Tibial nerve (tissue), 4 donors: ENCODE data around the gene NBEAL2. TPM values are rescaled to one million over a fixed set of nuclear protein-coding genes. Genes with fewer than 3 reads are reported as not detected.

Experiments
- DNase-seq, 2 donors: peaks; one replicate each; pipeline ENCODE4 v3.0.0-alpha.2; 2019; ENCODE audit warnings: low spot score in 2 of 2
- H3K27ac ChIP-seq, 4 donors: fragments of 200-600 bp; sonication (generic) in 3 of 4; one replicate each; pipeline ENCODE4 v1.5.1; 2017 to 2019; ENCODE audit warnings: mild to moderate bottlenecking in 1 of 4
- H3K27me3 ChIP-seq, 2 donors: fragments of 200-600 bp; sonication (generic) in 1 of 2; one replicate each; pipeline versions ENCODE4 v1.5.1 to v1.6.0; 2017 to 2019
- H3K36me3 ChIP-seq, 3 donors: fragments of 200-600 bp; sonication (generic); one replicate each; pipeline ENCODE4 v1.5.1; 2018 to 2019
- H3K4me1 ChIP-seq, 4 donors: fragments of 200-600 bp; sonication (generic) in 3 of 4; one replicate each; pipeline ENCODE4 v1.5.1; 2017 to 2019
- H3K4me3 ChIP-seq, 4 donors: fragments of 200-600 bp; sonication (generic) in 3 of 4; one replicate each; pipeline ENCODE4 v1.5.1; 2017 to 2019; ENCODE audit warnings: mild to moderate bottlenecking in 1 of 4, moderate library complexity in 1 of 4
- H3K9me3 ChIP-seq, 4 donors: fragments of 200-600 bp; sonication (generic) in 3 of 4; one replicate each; pipeline ENCODE4 v1.5.1; 2017 to 2019
- CTCF ChIP-seq, 5 experiments: fragments of 200-600 bp in 3 of 5; fragments of 450-650 bp in 2 of 5; sonication (generic) in 3 of 5; IDR thresholded peaks; one replicate each; pipeline ENCODE4 v1.5.1; 2016 to 2019; ENCODE audit warnings: antibody characterized with exemption in 5 of 5, mild to moderate bottlenecking in 3 of 5, moderate library complexity in 2 of 5
- EP300 ChIP-seq, 2 donors: sonication (generic); formaldehyde crosslinking; IDR thresholded peaks; one replicate each; pipeline ENCODE4 v1.6.1; 2017; ENCODE audit warnings: antibody characterized with exemption in 2 of 2, mild to moderate bottlenecking in 1 of 2
- POLR2A ChIP-seq, 2 donors: fragments of 450-650 bp; IDR thresholded peaks; one replicate each; pipeline ENCODE4 v1.6.1; 2017; ENCODE audit warnings: antibody characterized with exemption in 2 of 2, mild to moderate bottlenecking in 2 of 2, moderate library complexity in 2 of 2
- WGBS, 2 donors: methylation state at CpG; one replicate each; pipeline ENCODE4 v1.1.5; 2018; 5-methylcytosine and 5-hydroxymethylcytosine counted together
- total RNA-seq, 4 donors: library from RNA; depleted of rRNA; stranded (reverse); fragments of >200 nt; gene quantifications; one replicate each; pipeline ENCODE4 v1.1.0, GENCODE V29; 2016

The NBEAL2 gene
- total RNA-seq, 4 donors from 2014 or later: 25.3 to 92.1 (median 26.6) TPM

- Histone ChIP-seq H3K27ac (peak overlapping the region; percentile 67 to 92 (median 86)), H3K4me1 (peaks cover 0 to 16% (median 2%) of the 10 kb centered on the region in 4 donors), H3K9me3 (no peaks in the 10 kb centered on the region), H3K4me3 (peak overlapping the region; percentile 52 to 67 (median 62)), H3K27me3 (no peaks in the 10 kb centered on the region), H3K36me3 (peaks cover 0 to 48% (median 4%) of the 10 kb centered on the region in 3 donors)
- peak; percentile 70 to 80 for DNase-seq
- 2 to 5% methylated on average over 24 to 54 of the region's 85 CpGs for WGBS, 2 donors
- peak; percentile 75 to 90 for TF ChIP-seq POLR2A (IDR thresholded peaks at IDR 0.05)
- peak; percentile 52 to 92 for TF ChIP-seq EP300 (IDR thresholded peaks at IDR 0.05)
- TF ChIP-seq CTCF (IDR thresholded peaks at IDR 0.05): peak in 2 of 5 experiments; percentile 20 to 32
Measured at GRCh38 chr3:47009225-47010110, 30.0 kb downstream of the NBEAL2 start.

GRCh38 chr3:47010111-47010712 is 30.7 kb downstream of the NBEAL2 start:
- Histone ChIP-seq H3K4me1 (peaks cover 0 to 16% (median 2%) of the 10 kb centered on the region in 4 donors), H3K27me3 (no peaks in the 10 kb centered on the region), H3K27ac (peak overlapping the region; percentile 67 to 92 (median 86)), H3K4me3 (peak overlapping the region; percentile 52 to 67 (median 62)), H3K9me3 (no peaks in the 10 kb centered on the region), H3K36me3 (peaks cover 0 to 48% (median 2%) of the 10 kb centered on the region in 3 donors)
- DNase-seq: no peak
- TF ChIP-seq EP300 (IDR thresholded peaks at IDR 0.05) (no peak), CTCF (IDR thresholded peaks at IDR 0.05) (no peak), POLR2A (IDR thresholded peaks at IDR 0.05) (no peak)
- WGBS, 2 donors: 72 to 89% methylated on average over 17 to 20 of the region's 23 CpGs

GRCh38 chr3:47010910-47011309 is 31.4 kb downstream of the NBEAL2 start:
- TF ChIP-seq CTCF (IDR thresholded peaks at IDR 0.05) (no peak), POLR2A (IDR thresholded peaks at IDR 0.05) (no peak), EP300 (IDR thresholded peaks at IDR 0.05) (no peak)
- peaks cover 0 to 48% (median 0%) of the 10 kb centered on the region in 3 donors for H3K36me3 ChIP-seq
- H3K4me3 ChIP-seq: no peak overlapping the region
- WGBS, 2 donors: 90 to 93% methylated on average over 5 of the region's 5 CpGs
- H3K4me1 ChIP-seq: peaks cover 0 to 16% (median 2%) of the 10 kb centered on the region in 4 donors
- no peaks in the 10 kb centered on the region for H3K9me3 ChIP-seq
- no peaks in the 10 kb centered on the region for H3K27me3 ChIP-seq
- no peak for DNase-seq
- peak overlapping the region in 1 of 4 donors; percentile 92 for H3K27ac ChIP-seq

- Histone ChIP-seq H3K27me3 (no peaks in the 10 kb centered on the region), H3K4me1 (peaks cover 0 to 16% (median 2%) of the 10 kb centered on the region in 4 donors), H3K9me3 (no peaks in the 10 kb centered on the region), H3K27ac (no peak overlapping the region), H3K36me3 (peaks cover 0 to 48% (median 0%) of the 10 kb centered on the region in 3 donors), H3K4me3 (no peak overlapping the region)
- DNase-seq: no peak
- WGBS, 2 donors: 76 to 85% methylated on average over 6 of the region's 6 CpGs
- TF ChIP-seq EP300 (IDR thresholded peaks at IDR 0.05): no peak
Measured at GRCh38 chr3:47011371-47011770, 31.9 kb downstream of the NBEAL2 start.

- Histone ChIP-seq H3K27me3 (no peaks in the 10 kb centered on the region), H3K4me3 (no peak overlapping the region), H3K9me3 (no peaks in the 10 kb centered on the region), H3K4me1 (peaks cover 0 to 16% (median 2%) of the 10 kb centered on the region in 4 donors), H3K36me3 (peaks cover 0 to 48% (median 0%) of the 10 kb centered on the region in 3 donors), H3K27ac (no peak overlapping the region)
- 80 to 88% methylated on average over 9 to 10 of the region's 10 CpGs for WGBS, 2 donors
- DNase-seq: no peak
- TF ChIP-seq EP300 (IDR thresholded peaks at IDR 0.05): no peak
- TF ChIP-seq POLR2A (IDR thresholded peaks at IDR 0.05): no peak
- TF ChIP-seq CTCF (IDR thresholded peaks at IDR 0.05): no peak
Measured at GRCh38 chr3:47012342-47013230, 33.1 kb downstream of the NBEAL2 start.
